PFSK-1 (cell line): Measurements from ENCODE around the gene IFNE.

ENCODE experiments used
- FOXP2 ChIP-seq: optimal IDR thresholded peaks from 2 replicates; pipeline ENCODE3; 2011; ENCODE audit warnings: borderline replicate concordance, control low read depth, inconsistent platforms; ENCODE audit not compliant: insufficient read depth; ENCODE audit errors: extremely low read length, extremely low read depth
- POLR2AphosphoS5 ChIP-seq: IDR thresholded peaks from 2 replicates; pipeline ENCODE4 v1.6.1; 2012; ENCODE audit warnings: low read depth, mild to moderate bottlenecking, control low read depth, low read length, moderate library complexity
- SIN3A ChIP-seq: IDR thresholded peaks from 2 replicates; pipeline ENCODE4 v1.6.1; 2012; ENCODE audit warnings: mild to moderate bottlenecking, low read length, moderate library complexity, borderline replicate concordance; ENCODE audit not compliant: insufficient read depth
- TAF1 ChIP-seq: IDR thresholded peaks from 2 replicates; pipeline ENCODE4 v1.6.1; 2012; ENCODE audit warnings: low read length, control low read depth, borderline replicate concordance; ENCODE audit not compliant: insufficient read depth
- TF ChIP-seq, protein P1 (sequence below), 2 experiments: IDR thresholded peaks; 2 replicates each; pipeline versions ENCODE4 v1.6.1 to v1.8.0; 2011 to 2012; ENCODE audit warnings: low read depth in 2 of 2, low read length in 2 of 2, control low read depth in 1 of 2, inconsistent platforms in 1 of 2, mild to moderate bottlenecking in 1 of 2, moderate library complexity in 1 of 2; ENCODE audit not compliant: insufficient read depth in 1 of 2

Gene IFNE

DNA sequence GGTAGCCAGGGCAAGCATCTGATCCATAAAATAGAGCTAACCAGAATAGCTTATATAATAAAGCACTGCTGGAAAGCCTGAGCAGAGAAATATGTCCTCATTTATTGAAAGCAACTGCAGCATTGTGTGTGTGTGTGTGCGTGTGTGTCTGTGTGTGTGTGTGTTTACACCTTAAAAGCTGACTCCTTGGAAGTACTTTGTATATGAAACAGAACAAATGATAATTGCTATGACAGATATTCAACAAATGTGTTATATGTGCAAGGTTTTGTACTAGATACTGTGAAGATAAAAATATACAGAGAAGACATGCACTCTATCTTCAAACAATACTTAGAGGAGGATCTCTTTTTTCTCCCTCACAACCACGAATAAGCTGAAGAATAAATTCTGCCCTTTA lies 22.0 kb upstream of the IFNE start:
- no peak for TF ChIP-seq FOXP2
- no peak for TF ChIP-seq SIN3A
- TF ChIP-seq POLR2AphosphoS5 = no peak
- TF ChIP-seq, protein P1, sequence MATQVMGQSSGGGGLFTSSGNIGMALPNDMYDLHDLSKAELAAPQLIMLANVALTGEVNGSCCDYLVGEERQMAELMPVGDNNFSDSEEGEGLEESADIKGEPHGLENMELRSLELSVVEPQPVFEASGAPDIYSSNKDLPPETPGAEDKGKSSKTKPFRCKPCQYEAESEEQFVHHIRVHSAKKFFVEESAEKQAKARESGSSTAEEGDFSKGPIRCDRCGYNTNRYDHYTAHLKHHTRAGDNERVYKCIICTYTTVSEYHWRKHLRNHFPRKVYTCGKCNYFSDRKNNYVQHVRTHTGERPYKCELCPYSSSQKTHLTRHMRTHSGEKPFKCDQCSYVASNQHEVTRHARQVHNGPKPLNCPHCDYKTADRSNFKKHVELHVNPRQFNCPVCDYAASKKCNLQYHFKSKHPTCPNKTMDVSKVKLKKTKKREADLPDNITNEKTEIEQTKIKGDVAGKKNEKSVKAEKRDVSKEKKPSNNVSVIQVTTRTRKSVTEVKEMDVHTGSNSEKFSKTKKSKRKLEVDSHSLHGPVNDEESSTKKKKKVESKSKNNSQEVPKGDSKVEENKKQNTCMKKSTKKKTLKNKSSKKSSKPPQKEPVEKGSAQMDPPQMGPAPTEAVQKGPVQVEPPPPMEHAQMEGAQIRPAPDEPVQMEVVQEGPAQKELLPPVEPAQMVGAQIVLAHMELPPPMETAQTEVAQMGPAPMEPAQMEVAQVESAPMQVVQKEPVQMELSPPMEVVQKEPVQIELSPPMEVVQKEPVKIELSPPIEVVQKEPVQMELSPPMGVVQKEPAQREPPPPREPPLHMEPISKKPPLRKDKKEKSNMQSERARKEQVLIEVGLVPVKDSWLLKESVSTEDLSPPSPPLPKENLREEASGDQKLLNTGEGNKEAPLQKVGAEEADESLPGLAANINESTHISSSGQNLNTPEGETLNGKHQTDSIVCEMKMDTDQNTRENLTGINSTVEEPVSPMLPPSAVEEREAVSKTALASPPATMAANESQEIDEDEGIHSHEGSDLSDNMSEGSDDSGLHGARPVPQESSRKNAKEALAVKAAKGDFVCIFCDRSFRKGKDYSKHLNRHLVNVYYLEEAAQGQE (IDR thresholded peaks at IDR 0.05; ENCODE audit: insufficient read depth in 1 of 2, low read depth in 2 of 2, low read length in 2 of 2) = no peak
- no peak for TF ChIP-seq TAF1

DNA sequence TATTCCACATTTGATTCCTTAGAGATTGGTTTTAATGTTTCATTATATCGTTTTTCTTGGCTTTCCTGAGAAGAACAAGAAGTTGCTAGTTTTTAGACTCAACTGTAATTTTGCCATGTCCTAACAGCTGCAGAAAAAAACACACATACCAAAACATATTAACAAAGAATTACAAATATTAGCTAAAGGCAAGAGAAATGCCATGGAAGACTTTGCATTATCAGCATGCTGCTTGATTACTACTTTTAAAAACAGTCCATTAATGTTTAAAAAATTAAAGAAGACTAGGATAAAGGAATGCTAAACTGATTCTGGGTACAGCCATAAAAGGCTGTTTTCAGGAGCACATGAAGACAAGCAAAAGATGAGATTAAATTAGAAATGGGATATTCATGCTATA lies 20.5 kb upstream of the IFNE start:
- TF ChIP-seq TAF1 (no peak), FOXP2 (no peak), SIN3A (no peak), POLR2AphosphoS5 (no peak)
- TF ChIP-seq, protein P1 (IDR thresholded peaks at IDR 0.05; ENCODE audit: insufficient read depth in 1 of 2, low read depth in 2 of 2, low read length in 2 of 2) = no peak

DNA sequence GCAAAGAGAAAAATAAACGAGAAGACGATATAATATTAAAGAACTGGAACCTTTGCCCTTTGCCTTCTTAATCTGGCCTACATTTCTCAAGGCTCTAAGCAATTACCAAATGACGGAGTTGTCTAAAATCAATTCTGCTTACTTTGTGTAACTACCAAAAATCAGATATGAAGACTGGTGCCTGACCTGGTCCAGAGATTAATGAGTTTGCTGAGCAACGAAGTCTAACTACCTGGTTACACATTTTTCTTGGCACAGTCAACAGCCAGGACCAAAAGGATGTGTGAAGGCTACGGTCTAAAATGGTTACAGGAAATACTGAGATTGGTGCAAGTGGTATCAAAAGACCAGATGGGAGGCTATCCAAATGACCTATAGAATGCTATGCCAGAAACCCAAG lies 17.8 kb upstream of the IFNE start:
- no peak for TF ChIP-seq POLR2AphosphoS5
- no peak for TF ChIP-seq FOXP2
- TF ChIP-seq SIN3A = no peak
- no peak for TF ChIP-seq TAF1
- TF ChIP-seq, protein P1 (IDR thresholded peaks at IDR 0.05; ENCODE audit: insufficient read depth in 1 of 2, low read depth in 2 of 2, low read length in 2 of 2) = no peak

DNA sequence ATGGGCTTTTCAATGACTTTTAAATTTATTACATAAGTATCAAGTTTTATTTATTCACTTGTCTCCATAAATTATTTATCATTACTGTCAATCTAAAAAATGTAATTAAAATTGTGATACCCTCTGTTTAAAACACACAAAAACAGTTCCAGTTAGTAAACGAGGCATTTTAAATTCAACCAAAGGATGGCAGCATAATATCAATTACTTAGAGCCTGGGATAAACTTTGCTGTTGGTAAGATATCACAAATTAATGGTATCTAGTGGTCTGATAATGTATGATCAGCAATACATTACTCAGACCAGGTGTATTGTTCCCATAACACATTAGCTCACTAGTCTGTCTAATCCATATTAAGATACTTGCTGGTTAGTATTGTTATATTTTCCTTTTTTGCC lies 9.6 kb upstream of the IFNE start:
- TF ChIP-seq TAF1 = no peak
- TF ChIP-seq POLR2AphosphoS5 = no peak
- no peak for TF ChIP-seq FOXP2
- TF ChIP-seq, protein P1 (IDR thresholded peaks at IDR 0.05; ENCODE audit: insufficient read depth in 1 of 2, low read depth in 2 of 2, low read length in 2 of 2) = no peak
- no peak for TF ChIP-seq SIN3A
